ENCODE data around the gene USP3.

DNA sequence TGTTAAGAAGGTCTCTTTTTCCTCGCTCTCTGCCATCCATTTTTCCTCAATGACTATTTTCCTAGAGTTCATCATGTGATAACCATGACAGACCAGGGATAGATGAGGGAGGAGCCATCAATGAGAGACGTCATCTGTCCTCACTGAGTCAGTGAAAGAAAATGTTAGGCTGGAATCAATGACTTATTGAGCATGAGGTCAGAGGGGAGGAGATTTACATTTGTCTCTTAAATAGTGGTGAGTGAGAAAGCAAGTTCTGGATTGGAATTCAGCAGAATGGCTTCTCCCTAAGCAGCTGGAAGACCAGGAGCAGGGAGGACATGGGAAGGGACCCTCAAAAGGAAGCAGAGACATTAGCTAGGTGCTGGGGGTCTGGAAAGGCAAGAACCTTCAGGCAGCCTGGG lies 28.2 kb upstream of the USP3 start:
- no peak for TF ChIP-seq CTCF (conservative IDR thresholded peaks at IDR 0.05; ENCODE audit: low read depth, low read length)
- no peak for TF ChIP-seq CEBPB (IDR thresholded peaks at IDR 0.05; ENCODE audit: low read depth, low read length)
- TF ChIP-seq POLR2A (IDR thresholded peaks at IDR 0.05; ENCODE audit: low read depth, low read length): no peak
- no peak for TF ChIP-seq RFX5 (IDR thresholded peaks at IDR 0.05; ENCODE audit: low read depth, low read length)
- no peak for TF ChIP-seq MXI1 (IDR thresholded peaks at IDR 0.05; ENCODE audit: borderline replicate concordance, low read depth, low read length)
- TF ChIP-seq FOS (IDR thresholded peaks at IDR 0.05; ENCODE audit: low read depth, low read length): peak; percentile 83
- peak; percentile 27; the same call in 1 of the 2 replicates for TF ChIP-seq RAD21 (IDR thresholded peaks at IDR 0.05; ENCODE audit: low read length)
- TF ChIP-seq, protein P1, sequence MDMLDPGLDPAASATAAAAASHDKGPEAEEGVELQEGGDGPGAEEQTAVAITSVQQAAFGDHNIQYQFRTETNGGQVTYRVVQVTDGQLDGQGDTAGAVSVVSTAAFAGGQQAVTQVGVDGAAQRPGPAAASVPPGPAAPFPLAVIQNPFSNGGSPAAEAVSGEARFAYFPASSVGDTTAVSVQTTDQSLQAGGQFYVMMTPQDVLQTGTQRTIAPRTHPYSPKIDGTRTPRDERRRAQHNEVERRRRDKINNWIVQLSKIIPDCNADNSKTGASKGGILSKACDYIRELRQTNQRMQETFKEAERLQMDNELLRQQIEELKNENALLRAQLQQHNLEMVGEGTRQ (IDR thresholded peaks at IDR 0.05; ENCODE audit: low read depth, low read length): peak; percentile 77
- no peak for TF ChIP-seq MAFK (IDR thresholded peaks at IDR 0.05; ENCODE audit: low read depth, low read length)
- TF ChIP-seq SMC3 (IDR thresholded peaks at IDR 0.05; ENCODE audit: low read depth, low read length): no peak
- TF ChIP-seq MAZ (IDR thresholded peaks at IDR 0.05; ENCODE audit: borderline replicate concordance, low read depth, low read length): peak; percentile 52; the same call in 1 of the 2 replicates
